Lower lobe of right lung (tissue), 2 donors: ENCODE data around the gene PLD5. TPM values are rescaled to one million over a fixed set of nuclear protein-coding genes. Genes with fewer than 3 reads are reported as not detected.
A peak's percentile ranks its signal among the peaks of the same experiment; 100 is the strongest.

Source experiments
- ATAC-seq, 2 donors: fragments of 200-7000 bp; cut with Tn5 transposase; one replicate each; pipeline ENCODE4 v1.9.1; 2020 to 2022; ENCODE audit warnings: mild to moderate bottlenecking in 2 of 2, moderate library complexity in 2 of 2
- DNase-seq: peaks from one replicate; pipeline ENCODE4 v3.0.0-alpha.2; 2020
- H3K27ac ChIP-seq: fragments of 200-600 bp; one replicate; pipeline ENCODE4 v1.8.0; 2022
- H3K27me3 ChIP-seq: fragments of 200-600 bp; one replicate; pipeline ENCODE4 v1.8.0; 2022; ENCODE audit warnings: low read depth
- H3K36me3 ChIP-seq: fragments of 200-600 bp; one replicate; pipeline ENCODE4 v1.8.0; 2022; ENCODE audit warnings: mild to moderate bottlenecking
- H3K4me1 ChIP-seq: fragments of 200-600 bp; one replicate; pipeline ENCODE4 v1.8.0; 2022
- H3K4me3 ChIP-seq: fragments of 200-600 bp; one replicate; pipeline ENCODE4 v1.8.0; 2022; ENCODE audit warnings: mild to moderate bottlenecking
- H3K9me3 ChIP-seq: fragments of 200-600 bp; one replicate; pipeline ENCODE4 v1.8.0; 2022
- CTCF ChIP-seq: fragments of 200-600 bp; IDR thresholded peaks from one replicate; pipeline ENCODE4 v1.8.0; 2022; ENCODE audit warnings: antibody characterized with exemption, mild to moderate bottlenecking
- intact Hi-C: fragments of 100-400 bp; cut with DNase I; formaldehyde crosslinking; loops from one replicate; pipeline ENCODE4 v1.11.0; 2022
- total RNA-seq: library from RNA; stranded (reverse); fragmentation: NEBNext Ultra II Directional; extraction: Animal tissue kit (Norgen Biotek cat#: 25700); gene quantifications from one replicate; pipeline ENCODE4 v1.2.1, GENCODE V29; 2021
- donor health status: DM: no; HTN: yes; CAD: no; lungs with severe emphysema.

The PLD5 gene
- total RNA-seq, 1 donor from 2014 or later = 0.21 TPM

GRCh38 chr1:242178924-242179708, 345.4 kb downstream of the PLD5 start:
- H3K36me3 ChIP-seq = no peaks in the 10 kb centered on the region
- no peak for DNase-seq
- no peak for ATAC-seq
- TF ChIP-seq CTCF = no peak
- intact Hi-C loops = no loop called here
- H3K4me3 ChIP-seq = no peak overlapping the region
- H3K9me3 ChIP-seq = peaks cover 7% of the 10 kb centered on the region
- no peaks in the 10 kb centered on the region for H3K27me3 ChIP-seq
- H3K4me1 ChIP-seq = no peaks in the 10 kb centered on the region
- H3K27ac ChIP-seq = no peak overlapping the region

DNA sequence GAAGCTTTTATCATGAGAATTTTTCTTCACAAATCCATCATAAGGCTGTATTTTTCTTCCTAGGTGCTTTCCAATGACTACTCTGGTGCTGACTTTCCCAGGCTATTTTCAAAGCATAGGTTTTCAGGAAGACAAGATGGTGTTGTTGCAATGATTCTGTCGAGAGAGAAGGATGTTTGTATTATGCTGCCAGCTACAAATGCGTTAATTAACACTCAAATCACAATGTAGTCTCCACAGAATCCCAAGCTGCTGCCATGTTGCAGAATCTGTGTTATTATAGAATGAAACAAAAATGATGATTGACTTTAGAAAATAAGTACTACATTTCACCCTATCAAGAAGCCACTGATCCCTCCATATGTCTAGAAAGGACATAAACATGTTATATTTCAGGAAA, 346.1 kb downstream of the PLD5 start:
- Histone ChIP-seq H3K27me3 (no peaks in the 10 kb centered on the region), H3K36me3 (no peaks in the 10 kb centered on the region), H3K4me1 (no peaks in the 10 kb centered on the region), H3K27ac (no peak overlapping the region), H3K4me3 (no peak overlapping the region), H3K9me3 (peaks cover 7% of the 10 kb centered on the region)
- intact Hi-C loops = no loop called here
- TF ChIP-seq CTCF = no peak
- ATAC-seq (no peak), DNase-seq (no peak)

DNA sequence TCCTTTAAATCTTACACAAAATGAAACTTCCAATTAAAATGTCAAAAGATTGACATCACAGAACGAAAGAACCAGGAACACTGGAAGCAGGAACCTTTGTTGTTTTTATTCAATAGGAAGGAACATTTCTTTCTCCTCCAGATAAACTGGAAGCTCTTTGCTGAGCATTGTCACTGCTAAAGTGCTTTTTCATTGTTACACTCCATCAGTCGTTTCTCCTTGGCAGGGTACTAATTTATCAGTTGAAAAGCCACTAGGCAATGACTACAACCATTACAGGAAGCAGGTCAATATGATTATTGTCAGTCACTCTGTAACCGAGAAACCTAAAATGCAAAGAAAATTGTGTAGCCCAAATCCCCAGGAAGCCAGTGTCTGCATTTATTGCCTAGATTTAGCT, 362.4 kb downstream of the PLD5 start:
- no peak for ATAC-seq
- Histone ChIP-seq H3K36me3 (no peaks in the 10 kb centered on the region), H3K9me3 (no peaks in the 10 kb centered on the region), H3K27me3 (no peaks in the 10 kb centered on the region), H3K4me1 (no peaks in the 10 kb centered on the region), H3K27ac (no peak overlapping the region), H3K4me3 (no peak overlapping the region)
- no peak for TF ChIP-seq CTCF
- no peak for DNase-seq
- intact Hi-C loops = no loop called here

- Histone ChIP-seq H3K27ac (peak overlapping the region; percentile 6), H3K9me3 (no peaks in the 10 kb centered on the region), H3K36me3 (no peaks in the 10 kb centered on the region), H3K4me3 (peak overlapping the region; percentile 10), H3K4me1 (no peaks in the 10 kb centered on the region), H3K27me3 (no peaks in the 10 kb centered on the region)
- ATAC-seq (no peak), DNase-seq (no peak)
- TF ChIP-seq CTCF = no peak
- intact Hi-C loops = no loop called here
Observed at GRCh38 chr1:242147096-242147976, 377.2 kb downstream of the PLD5 start.

- TF ChIP-seq CTCF = no peak
- intact Hi-C loops = no loop called here
- Histone ChIP-seq H3K27me3 (no peaks in the 10 kb centered on the region), H3K27ac (peak overlapping the region; percentile 6), H3K36me3 (no peaks in the 10 kb centered on the region), H3K9me3 (no peaks in the 10 kb centered on the region), H3K4me3 (peak overlapping the region; percentile 10), H3K4me1 (no peaks in the 10 kb centered on the region)
- ATAC-seq (no peak), DNase-seq (no peak)
Observed at GRCh38 chr1:242146652-242147051, 377.8 kb downstream of the PLD5 start.
